ENCODE results near the gene FUS.

FUS gene

DNA sequence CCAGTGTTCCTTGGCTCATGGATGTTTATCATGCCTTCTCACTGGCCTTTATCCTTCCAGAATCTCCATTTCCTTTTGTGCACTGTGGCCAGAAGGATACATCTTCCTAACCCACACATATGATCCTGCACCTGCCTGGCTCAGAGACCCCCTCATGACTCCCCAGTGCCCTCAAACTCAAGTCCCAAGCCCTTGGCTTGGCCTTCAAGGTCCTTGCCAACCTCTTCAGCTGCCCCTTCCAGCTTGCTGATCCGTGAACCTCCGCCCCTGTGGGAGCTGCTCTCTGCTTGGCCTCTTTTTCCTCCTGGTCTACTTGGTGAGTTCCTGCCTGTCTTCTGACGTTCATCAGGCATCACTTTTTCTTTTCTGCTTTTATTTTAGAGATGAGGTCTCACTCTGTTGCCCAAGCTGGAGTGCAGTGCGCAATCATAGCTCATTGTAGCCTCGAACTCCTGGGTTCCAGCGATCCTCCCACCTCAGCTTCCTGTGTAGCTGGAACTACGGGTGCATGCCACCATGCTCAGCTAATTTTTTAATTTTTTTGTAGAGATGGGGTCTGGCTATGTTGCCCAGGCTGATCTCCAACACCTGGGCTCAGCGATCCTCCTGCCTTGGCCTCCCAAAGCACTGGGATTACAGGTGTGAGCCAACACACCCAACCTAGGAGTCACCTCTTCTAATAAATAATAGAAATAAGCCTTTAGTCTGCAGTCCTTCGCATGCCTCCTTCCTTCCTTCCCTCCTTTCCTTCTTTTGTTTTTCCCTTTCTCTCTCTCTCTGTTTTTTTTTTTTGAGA is 25.1 kb downstream of the FUS start:
- DNase-seq, result no peak

DNA sequence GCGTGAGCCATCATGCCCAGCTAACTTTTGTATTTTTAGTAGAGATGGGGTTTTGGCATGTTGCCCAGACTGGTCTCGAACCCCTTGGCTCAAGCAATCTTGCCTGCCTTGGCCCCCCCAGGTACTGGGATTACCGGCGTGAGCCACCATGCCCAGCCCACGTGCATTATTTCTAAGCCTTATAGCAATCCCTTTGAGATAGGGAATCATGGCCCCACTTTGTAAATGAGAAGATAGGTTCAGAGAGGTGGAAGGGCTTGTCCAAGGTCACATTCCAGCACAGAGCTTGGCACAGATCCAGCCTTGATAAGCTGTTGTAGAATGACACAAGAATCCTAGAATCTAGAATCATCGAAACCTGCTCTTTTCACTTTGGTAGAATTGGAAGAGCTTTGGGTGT is 26.8 kb downstream of the FUS start:
- DNase-seq, result no peak

DNA sequence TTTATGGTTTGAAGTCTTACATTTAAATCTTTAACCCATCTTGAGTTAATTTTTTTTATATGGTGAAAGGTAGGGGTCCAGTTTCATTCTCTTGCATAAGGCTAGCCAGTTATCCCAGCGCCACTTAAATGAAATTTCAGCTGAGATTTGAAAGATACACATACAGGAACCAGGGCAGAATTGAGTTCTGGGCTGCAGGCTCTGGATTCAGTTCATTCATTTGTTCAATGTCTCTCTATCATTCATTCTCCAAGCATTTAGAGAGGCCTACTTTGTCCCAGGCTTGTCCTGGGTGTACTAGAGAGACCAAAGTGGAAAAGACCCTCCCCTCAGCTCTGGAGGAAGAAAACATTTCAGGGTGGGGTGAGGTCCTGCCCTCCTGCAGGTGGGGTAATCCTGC is 33.4 kb downstream of the FUS start:
- no peak for DNase-seq

DNA sequence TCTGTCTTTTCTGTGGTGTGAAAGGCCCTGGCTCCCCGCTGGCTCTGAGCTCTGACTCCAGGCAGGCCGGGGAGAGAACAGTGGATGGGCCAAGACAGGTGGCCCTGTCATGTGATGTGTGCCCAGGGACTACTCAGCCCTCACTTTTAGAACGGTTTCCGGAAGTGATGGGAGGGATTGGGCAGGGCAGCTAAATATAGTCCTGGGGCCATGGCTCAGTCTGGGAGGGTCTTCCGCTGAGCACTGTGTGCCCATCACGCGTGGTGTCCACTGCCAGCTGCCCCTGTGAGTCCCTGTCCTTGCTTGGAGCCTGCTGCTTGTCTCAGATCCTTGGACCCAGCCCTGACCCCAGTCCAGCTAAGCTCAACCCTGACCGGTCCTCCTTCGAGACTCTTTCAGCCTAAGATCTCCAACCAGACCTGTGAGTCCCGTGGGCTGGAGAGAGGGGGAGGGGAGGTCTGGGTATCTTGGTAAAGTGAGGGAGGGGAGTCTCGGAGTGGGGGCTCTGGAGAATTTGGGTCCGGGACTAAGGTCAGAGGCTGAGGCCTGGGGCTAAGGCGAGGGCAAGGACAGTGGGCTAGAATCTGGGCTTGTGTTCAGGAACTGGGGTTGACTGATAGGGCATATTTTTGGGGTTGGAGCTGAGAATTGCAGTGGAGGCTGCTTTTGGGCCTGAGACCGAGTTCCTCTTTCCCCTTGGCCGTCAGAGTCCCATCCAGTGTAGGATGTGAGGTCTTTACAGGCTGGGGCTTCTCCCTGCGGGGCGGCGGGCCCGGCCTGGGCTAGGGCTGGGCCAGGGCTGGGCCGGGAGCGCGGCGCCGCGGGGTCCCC is 34.2 kb downstream of the FUS start, which contains the start of gene TRIM72:
TSS of gene TRIM72 (plus strand) at position 243 of the 831 bp plus-strand sequence. CDS start 620 bp downstream, outside the sequence.
- DNase-seq, result no peak

GRCh38 chr16:31214708-31215286 is 34.9 kb downstream of the FUS start:
- DNase-seq, result no peak

GRCh38 chr16:31215287-31216162 is 35.6 kb downstream of the FUS start:
- DNase-seq, result no peak

DNA sequence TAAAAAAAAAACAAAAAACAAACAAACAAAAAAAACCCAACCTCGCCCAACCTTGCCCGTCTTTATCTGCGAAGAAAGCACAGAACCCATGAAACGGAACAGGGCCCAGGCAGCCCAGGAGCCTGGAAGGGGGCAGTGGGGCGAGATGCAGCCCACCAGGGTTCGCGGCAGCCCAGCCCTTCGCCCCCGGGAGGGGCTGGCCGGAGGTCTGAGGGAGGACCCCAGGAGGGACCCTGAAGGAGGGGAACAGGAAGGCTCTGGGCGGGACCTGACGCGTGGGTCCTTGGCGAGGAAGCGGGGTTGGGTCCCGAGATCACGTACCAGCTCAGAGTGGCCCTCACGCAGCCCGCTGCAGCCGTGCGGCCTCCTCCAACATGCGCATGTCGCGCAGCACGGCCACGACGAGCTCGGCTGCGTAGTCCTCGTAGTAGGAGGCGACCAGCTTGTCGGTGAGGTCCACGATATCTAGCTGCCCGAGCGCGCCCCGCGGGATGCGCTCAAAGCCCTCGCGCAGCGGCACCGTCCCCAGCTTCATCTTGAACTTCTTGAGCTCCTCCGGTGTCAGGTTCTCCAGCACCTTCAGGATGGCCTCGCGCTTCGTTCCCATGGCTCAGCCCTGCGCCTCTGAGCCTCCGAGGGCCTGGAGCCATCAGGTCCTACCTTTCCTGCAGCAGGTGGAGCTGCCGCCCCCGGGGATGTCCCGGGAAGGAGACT is 36.6 kb downstream of the FUS start, which contains the start of gene PYDC1:
TSS of gene PYDC1 (minus strand) at position 714 of the 714 bp plus-strand sequence. CDS start at position 607, 107 bp downstream.
- DNase-seq, result no peak

- DNase-seq, result no peak
Observed at GRCh38 chr16:31217136-31217530, 37.2 kb downstream of the FUS start.

GRCh38 chr16:31219154-31219741 is 39.3 kb downstream of the FUS start:
- no peak for DNase-seq

DNA sequence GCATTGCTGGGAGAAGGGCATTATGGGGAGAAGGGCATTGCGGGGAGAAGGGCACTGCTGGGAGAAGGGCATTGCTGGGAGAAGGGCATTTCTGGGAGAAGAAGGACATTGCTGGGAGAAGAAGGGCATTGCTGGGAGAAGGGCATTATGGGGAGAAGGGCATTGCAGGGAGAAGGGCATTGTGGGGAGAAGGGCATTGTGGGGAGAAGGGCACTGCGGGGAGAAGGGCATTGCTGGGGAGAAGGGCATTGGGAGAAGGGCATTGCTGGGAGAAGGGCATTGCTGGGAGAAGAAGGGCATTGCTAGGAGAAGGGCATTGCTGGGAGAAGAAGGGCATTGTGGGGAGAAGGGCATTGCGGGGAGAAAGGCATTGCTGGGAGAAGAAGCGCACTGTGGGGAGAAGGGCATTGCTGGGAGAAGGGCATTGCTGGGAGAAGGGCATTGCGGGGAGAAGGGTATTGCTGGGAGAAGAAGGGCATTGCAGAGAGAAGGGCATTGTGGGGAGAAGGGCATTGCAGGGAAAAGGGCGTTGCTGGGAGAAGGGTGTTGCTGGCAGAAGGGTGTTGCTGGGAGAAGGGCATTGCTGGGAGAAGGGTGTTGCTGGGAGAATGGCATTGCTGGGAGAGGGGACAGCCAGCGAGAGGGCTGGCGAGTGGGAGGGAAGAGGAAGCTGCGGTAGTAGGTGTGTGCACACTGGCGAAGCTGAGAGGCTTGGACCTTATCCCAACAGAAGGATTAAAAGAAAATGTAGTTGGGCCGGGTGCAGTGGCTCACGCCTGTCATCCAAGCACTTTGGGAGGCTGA is 41.6 kb downstream of the FUS start:
- DNase-seq, result no peak

GRCh38 chr16:31223044-31223443 is 43.1 kb downstream of the FUS start:
- DNase-seq, result no peak

GRCh38 chr16:31224092-31224955 is 44.4 kb downstream of the FUS start:
- DNase-seq, result no peak

- no peak for DNase-seq
Observed at GRCh38 chr16:31225193-31225592, 45.3 kb downstream of the FUS start.

DNA sequence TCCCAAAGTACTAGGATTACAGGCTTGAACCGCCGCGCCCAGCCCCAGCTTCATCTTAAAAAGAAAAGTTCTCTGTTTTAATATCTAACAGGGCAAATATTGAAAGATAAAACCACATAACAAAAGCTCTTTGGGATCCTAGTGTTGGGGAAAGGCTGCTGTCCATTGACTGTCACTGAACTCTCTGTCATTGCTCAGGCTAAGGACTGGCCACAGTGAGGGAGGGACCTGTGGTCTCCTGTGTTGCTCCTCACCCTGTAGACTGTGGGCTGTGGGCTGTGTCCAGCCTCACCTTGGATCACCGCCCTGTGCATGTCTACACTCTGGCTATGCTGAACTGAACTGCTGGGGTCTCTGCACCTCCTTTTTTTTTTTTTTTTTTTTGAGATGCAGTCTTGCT is 48.3 kb downstream of the FUS start:
- no peak for DNase-seq

GRCh38 chr16:31229501-31229900 is 49.6 kb downstream of the FUS start:
- DNase-seq, result no peak

GRCh38 chr16:31238041-31238440 is 58.1 kb downstream of the FUS start:
- DNase-seq, result no peak

Measured in activated CD8-positive, alpha-beta memory T cell treated with anti-CD3 and anti-CD28 coated beads, Interleukin-2, amount 50 U/mL, for 48 hours (primary cell).